Measurements from ENCODE around the gene PNMT.

- TF ChIP-seq CTCF (conservative IDR thresholded peaks at IDR 0.05; ENCODE audit: low read depth, low read length) (no peak), RAD21 (IDR thresholded peaks at IDR 0.05; ENCODE audit: low read length) (no peak), ELK1 (IDR thresholded peaks at IDR 0.05; ENCODE audit: borderline replicate concordance, low read depth, low read length) (no peak), POLR2A (IDR thresholded peaks at IDR 0.05; ENCODE audit: low read depth, low read length) (no peak), USF2 (IDR thresholded peaks at IDR 0.05; ENCODE audit: low read depth, low read length) (no peak), SMC3 (IDR thresholded peaks at IDR 0.05; ENCODE audit: low read depth, low read length) (no peak), CEBPB (IDR thresholded peaks at IDR 0.05; ENCODE audit: low read depth, low read length) (no peak), MXI1 (IDR thresholded peaks at IDR 0.05; ENCODE audit: borderline replicate concordance, low read depth, low read length) (no peak), MAZ (IDR thresholded peaks at IDR 0.05; ENCODE audit: borderline replicate concordance, low read depth, low read length) (no peak), BHLHE40 (IDR thresholded peaks at IDR 0.05; ENCODE audit: low read depth, low read length) (no peak), FOS (IDR thresholded peaks at IDR 0.05; ENCODE audit: low read depth, low read length) (no peak), RFX5 (IDR thresholded peaks at IDR 0.05; ENCODE audit: low read depth, low read length) (no peak), MAFK (IDR thresholded peaks at IDR 0.05; ENCODE audit: low read depth, low read length) (no peak), RCOR1 (IDR thresholded peaks at IDR 0.05; ENCODE audit: insufficient replicate concordance, low read length) (no peak)
Observed at GRCh38 chr17:39711851-39712250, 43.6 kb downstream of the PNMT start.

All from IMR-90 (cell line).